Measurements from ENCODE around the gene TAF1C.
"Not testable (repeated sequence)": the region's sequence is repeated elsewhere in the genome, so short reads cannot be mapped to it uniquely, and the experiment has no call there.

The TAF1C gene

DNA sequence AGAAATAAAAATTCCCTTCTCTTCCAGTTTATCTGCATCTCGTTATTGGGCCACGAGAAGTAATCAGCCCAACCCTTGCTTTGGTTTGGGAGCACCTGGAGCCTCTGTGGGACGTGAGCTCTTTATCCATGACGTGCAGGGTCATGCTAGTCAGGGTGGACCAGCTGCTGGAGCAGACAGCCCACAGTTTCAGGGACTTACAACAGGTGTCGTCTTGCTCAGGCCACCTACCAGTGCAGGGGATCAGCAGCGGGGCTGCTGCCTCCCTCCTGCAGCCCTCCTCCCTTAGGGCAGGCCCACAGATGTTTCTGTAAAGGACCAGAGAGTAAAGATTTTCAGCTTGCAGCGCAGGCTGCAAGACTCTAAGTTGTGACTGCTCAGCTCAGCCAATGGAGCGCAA is 21.0 kb upstream of the TAF1C start:
- DNase-seq (ENCODE audit: low read depth): no peak

DNA sequence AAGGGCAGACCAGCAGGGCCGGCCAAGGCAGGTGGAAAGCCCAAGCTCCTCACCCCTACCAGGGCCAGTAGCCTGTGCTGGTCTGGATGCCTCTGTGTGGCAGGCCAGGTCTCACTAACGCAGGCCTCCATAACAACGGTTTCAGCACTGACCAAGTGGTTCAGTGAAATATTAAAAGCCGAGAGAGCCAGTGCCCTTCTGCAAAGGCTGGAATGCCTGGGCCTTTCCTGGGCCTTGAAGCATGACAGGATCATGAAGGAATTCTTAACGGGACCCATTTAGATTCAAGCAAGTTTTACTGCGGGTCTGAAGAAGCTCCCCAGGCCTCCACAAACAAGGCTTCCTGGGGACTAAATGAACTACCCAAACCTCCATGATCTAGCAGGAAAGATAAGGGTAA is 20.4 kb upstream of the TAF1C start:
- DNase-seq (ENCODE audit: low read depth): no peak

DNA sequence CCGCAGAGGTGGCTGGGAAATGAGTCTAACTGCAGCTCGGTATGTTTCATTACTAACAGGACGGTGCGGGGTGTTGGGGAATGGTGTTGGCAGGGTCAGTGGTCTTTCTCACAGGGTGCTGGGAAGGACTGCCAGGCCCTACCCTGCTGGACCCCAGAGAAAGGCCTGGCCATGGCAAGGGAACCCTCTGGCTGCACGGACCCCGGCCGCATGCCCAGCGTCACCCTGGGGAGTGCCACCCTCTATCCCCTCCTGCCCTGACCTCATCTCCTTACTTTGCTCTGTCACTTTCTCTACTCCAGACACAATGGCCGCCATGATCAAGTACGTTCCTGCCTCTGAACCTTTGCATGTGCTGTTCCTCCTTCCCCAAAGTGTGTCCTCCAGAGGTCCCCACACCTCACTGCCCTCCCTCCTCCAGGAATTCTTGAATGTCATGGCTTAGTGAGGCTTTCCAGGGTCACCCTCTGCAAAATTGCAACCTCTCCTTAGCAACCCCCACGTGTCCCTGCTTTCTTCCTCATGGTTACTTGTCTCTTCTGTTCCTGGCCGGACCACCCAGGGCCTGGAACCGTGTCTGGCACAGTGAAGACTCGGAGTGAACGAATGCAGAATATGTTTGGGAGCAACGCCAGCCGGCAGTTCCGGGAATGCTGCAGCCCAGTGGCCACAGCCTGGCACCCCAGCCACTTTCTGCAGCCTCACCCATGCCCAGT is 19.3 kb upstream of the TAF1C start:
- no peak for DNase-seq (ENCODE audit: low read depth)

DNA sequence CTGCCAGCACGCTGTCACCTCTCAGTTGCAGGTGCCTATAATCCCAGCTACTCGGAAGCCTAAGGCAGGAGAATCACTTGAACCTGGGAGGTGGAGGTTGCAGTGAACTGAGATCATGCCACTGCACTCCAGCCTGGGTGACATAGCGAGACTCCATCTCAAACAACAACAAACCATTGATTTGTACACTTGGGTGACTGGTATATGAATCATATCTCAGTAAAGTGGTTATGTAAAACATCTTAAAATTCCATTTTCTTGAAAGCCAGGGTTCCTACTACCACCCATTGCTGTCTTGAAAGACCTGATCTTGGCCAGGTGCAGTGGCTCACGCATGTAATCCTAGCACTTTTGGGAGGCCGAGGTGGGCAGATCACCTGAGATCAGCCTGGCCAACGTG is 18.3 kb upstream of the TAF1C start:
- DNase-seq (ENCODE audit: low read depth): not testable (repeated sequence)

DNA sequence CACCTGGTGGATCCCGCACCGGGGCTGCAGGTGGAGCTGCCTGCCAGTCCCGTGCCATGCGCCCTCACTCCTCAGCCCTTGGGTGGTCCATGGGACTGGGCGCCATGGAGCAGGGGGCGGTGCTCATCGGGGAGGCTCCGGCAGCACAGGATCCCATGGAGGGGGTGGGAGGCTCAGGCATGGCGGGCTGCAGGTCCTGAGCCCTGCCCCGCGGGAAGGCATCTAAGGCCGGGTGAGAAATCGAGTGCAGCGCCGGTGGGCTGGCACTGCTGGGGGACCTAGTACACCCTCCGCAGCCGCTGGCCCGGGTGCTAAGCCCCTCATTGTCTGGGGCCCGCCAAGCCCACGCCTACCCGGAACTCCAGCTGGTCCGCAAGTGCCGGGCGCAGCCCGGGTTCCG is 17.7 kb upstream of the TAF1C start:
- not testable (repeated sequence) for DNase-seq (ENCODE audit: low read depth)

DNA sequence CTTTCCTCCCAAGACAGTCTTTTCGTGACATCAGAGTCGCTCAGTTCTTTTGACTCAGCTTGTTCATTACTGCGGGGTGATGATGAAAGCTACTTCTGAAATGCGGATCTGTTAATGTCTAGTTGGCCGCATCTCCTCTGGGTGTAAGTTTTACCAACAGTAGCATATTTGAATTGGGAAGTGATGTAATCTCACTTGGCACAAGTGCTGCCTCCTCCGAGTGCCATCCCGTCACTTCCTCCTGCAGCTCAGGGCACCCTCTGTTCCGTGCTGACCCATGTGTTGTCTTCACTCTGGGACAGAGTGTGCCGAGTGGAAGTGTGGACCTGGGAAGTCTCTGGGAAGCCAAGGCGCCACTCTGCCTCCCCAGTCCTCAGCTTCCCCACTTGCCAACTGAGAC is 13.0 kb upstream of the TAF1C start:
- DNase-seq (ENCODE audit: low read depth): no peak

DNA sequence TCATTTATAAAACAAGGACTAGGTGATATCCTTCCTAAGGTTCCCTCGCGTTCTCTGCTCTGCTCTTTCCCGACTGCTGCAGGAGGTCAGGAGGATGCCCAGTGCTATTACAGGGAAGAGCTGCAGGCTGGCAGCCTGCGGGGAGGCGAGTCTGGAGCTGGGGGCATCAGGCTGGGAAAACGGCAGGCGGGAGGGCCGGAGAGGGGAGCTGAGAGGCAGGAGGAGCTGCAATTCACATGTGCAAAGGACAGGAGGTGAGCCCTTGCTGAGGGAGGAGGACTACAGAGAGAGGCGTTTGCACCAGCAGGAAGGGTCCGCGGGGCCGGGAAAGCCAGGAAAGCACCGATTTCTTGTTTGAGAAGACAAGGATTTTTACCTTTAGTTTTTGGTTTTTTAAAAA is 12.2 kb upstream of the TAF1C start:
- DNase-seq (ENCODE audit: low read depth): no peak

DNA sequence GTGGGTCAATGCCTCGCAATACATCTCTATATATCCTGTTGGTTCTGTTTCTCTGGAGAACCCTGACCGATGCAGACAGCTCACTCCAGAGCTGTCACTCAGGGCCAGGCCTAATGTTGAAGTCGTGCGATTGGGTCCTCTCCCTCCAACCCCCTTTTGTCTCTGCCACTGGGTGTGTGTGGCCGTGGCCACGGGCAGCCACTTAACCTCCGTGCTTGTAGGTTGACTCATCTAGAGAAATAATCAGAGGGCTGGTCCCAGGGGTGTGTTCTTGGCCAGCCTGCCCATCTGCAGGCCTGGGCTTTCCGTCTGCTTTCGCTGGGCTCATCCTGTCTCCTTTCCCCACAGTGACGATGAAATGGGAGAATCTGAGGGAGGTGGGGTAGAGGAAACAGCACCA is 11.5 kb upstream of the TAF1C start:
- no peak for DNase-seq (ENCODE audit: low read depth)

DNA sequence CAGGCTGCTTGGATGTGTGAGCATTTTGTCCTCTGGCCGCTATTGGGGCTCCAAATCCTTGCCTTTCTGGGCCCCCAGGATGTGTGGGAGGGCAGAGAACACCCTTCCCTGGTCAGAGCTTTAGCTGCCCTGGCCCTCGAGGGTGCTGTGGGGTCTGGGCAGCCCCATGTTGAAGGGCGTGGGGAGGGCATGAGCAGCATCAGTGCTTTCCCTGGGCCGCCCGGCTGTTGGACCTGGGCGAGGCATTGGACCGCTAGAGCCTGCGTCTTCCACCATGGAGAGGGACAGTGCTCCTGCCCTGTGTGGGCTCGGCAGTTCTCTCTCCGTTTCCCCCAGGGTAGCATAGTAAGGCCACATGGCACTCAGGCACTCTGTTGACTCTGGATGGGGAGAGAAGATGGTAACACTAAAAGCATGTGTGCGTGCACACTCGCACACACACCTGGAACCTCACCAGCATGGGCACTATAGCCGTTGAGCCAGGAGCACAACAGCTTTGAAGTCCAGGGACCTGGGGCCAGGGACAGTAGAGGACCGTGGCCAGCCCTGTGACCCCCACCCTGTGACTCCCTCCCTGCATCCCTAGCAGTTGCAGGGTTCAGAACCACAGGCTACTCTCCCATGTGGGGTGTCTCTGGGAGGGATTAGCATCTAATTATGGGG is 10.7 kb upstream of the TAF1C start:
- DNase-seq (ENCODE audit: low read depth): no peak

DNA sequence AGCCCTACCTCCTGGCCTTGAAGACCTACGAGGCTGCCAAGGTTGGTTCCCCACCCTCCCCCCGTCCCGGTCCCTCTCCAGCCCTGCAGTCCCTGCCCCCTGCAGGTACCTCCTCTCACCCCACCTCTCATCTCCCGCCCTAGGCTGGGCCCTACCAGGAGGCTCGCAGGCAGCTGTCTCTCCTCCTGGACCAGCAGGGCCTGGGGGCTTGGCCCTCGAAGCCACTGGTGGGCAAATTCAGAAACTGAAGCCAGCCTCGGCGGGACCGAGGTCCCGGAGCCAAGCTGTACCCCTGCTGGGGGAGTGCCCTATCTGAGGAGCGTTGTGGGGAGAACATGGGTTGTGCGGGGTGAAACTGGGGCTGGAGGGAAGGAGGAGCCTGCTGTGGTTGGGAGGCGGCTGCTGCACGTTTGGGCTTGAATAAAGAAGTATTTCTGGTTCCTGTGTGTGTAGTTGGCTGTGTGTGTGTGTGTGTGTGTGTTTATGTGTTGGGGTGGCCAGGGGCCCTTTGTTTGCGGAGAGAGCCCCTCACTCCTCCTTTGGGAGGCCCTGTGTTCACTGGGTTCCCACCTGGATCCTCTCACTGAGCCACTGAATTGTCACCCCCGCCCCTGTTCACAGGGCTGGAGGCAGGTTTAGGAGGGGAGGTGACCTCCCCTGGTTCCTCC is 10.0 kb upstream of the TAF1C start:
- no peak for DNase-seq (ENCODE audit: low read depth)

DNA sequence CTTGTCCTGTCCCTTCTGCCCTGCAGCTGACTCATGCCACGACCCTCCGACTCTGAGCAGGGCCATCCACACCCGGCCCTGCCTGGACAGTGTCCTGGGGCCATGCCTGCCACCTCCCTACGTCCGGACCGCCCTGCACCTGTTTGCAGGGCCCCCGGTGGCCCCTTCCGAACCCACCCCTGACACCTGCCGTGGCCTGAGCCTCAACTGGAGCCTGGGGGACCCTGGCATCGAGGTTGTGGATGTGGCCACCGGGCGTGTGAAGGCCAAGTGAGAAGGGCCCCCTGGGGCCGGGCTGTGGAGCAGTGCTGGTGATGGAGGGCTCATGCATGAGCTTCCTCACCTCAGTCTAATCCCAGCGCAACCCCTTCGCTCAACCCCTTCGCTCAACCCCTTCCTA is 9.2 kb upstream of the TAF1C start:
- DNase-seq (ENCODE audit: low read depth): no peak

DNA sequence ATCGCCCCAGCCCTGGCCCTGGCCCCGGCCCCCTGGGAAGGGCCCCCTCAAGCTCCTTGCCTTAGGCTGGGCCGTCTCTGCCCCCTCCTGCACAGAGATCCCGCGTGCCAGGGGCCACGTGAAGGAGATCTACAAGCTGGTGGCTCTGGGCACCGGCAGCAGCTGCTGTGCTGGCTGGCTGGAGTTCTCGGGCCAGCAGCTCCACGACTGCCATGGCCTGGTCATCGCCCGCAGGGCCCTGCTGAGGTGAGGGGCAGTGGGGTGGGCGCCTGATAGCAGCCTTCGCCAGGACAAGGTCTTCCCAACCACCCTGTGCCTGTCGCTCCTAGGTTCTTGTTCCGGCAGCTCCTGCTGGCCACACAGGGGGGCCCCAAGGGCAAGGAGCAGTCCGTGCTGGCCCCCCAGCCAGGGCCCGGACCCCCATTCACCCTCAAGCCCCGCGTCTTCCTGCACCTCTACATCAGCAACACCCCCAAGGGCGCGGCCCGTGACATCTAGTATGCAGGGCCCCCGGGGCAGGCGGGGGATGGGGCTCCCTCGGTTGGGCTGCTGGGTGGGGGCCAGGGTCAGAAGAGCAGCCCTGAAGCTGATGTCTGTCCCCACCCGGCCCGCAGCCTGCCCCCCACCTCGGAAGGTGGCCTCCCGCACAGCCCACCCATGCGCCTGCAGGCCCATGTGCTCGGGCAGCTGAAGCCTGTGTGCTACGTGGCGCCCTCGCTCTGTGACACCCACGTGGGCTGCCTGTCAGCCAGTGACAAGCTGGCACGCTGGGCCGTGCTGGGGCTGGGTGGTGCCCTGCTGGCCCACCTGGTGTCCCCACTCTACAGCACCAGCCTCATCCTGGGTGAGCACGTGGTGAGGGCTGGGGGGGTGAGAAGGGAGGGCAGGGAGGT is 8.6 kb upstream of the TAF1C start:
- DNase-seq (ENCODE audit: low read depth): no peak

DNA sequence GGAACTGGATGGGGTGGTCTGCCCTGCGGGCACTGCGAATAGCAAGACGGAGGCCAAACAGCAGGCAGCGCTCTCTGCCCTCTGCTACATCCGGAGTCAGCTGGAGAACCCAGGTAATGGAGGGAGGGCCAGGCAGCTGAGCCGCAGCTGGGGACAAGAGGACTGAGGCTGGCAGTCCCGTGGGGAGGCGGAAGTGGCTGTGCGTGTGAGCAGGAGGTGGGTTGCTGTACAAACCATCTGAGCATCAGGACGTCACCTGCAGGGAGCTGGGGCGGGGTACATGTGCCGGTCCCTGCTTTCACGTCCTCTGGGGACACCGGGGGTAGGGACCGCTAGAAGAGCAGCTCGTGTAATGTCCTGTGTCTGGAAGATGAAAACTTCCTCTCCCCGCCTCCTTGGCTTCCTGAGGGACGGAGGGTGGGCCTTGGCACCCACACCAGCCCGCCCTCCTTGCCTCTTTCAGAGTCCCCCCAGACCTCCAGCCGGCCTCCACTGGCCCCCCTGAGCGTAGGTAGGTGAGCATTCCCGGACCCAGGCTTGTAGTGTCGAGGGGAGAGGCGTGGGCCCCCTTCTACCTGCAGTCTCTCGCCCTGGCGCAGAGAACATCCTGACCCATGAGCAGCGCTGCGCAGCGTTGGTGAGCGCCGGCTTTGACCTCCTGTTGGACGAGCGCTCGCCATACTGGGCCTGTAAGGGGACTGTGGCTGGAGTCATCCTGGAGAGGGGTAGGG is 7.8 kb upstream of the TAF1C start:
- peak; percentile 26 for DNase-seq (ENCODE audit: low read depth)

DNA sequence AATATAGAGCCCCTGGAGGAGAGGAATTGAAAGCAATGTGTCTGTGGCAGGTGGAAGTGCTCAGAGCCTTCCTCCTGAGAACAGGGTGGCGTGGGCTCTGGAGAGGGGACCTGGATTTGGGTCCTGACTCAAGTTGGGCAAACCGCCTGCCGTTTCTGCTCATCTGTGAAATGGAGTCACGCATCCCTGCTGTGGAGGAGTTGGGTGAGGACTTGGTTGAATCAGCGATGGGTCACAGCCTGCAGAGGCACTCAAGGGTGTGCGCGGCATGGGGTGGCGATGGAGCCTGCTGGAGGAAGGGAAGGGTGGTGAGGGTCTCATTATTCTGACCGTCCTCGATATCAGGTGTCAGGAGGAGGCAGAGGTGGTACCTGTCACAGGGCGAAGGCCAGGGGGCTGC is 7.2 kb upstream of the TAF1C start:
- no peak for DNase-seq (ENCODE audit: low read depth)

DNA sequence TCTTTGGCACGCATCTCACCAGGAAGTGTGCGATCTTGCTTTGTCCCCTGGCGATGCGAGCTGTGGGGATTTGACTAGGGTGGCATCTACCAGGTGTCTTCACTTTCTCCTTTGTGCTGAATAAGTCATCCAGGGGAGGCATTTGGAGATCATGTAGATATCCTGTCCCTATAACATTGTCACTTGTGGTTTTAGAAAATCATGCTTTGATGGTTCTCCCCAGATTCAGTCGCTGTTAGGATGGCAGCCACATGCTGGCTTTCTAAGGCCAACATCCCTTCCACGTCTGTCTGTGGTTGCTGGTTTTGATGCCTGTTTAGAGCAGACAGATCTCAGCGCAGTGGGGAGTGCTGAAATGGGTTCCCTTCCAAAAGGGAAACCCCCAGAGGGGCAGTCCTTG is 6.6 kb upstream of the TAF1C start:
- DNase-seq (ENCODE audit: low read depth): no peak

DNA sequence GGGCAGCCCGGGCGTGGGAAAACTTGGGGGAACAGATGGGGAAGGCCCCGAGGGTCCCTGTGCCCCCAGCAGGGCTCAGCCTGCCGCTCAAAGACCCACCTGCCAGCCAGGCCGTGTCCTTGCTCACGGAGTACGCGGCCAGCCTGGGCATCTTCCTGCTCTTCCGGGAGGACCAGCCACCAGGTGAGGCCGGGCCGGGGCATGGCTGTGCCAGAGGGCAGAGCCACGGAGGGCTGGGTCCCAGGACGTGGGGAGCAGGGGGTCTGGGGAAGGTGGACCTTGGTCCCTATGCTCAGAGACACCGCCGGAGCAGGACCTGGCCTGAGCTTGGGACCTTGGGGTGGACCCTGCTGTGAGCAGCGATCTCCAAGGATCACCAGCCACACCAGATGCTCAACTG is 4.6 kb upstream of the TAF1C start:
- no peak for DNase-seq (ENCODE audit: low read depth)

DNA sequence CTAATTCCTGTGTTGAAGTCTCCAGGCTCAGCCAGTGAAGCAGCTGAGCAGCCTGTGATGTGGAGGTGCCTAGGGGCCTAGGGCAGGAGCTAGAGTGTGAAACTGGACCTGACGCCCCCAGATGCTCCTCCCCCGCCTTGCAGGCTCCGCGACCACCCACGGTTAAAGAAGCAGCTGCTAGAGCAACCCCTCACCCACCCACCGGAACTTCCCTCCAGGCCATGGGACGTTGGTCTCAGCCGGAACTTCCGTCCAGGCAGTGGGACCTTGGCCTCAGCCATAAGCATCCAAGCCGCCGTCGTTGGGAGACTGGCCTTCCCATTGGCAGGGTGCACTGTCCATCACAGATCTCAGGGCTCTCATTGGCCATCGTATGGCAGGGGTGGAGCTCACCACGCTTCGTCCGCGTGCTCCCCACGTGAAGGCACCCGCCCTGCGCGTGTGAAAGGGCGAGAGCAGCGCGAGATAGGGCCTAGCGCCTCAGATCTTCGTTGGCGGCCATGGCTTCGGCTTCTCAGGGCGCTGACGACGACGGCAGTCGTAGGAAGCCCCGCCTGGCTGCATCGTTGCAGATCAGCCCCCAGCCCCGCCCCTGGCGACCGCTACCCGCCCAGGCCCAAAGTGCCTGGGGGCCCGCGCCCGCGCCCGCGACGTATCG is 4.0 kb upstream of the TAF1C start, which contains the start of gene ADAD2:
Gene ADAD2 (plus strand): TSS at position 427 of the 658 bp plus-strand sequence. CDS start 74 bp downstream, at position 501.
- no peak for DNase-seq (ENCODE audit: low read depth)

DNA sequence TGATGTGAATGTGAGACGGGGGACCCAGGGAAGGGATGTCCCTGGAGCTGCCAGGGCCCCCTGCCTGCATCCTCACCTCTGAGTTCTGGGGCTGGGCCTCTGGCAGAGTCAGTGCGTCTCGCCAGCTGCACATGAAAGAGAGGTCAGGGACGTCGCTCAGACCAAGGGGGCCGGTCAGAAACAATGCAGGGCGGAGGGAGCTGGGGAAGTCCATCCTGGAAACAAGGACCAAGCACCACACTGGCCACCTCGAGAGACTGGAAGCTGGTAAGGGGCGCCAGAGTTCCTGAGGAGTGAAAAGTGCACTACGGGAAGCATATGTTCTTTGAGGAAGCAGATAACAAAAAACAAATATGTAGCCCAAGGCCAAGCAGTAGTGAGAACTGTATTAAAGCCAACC is 2.1 kb downstream of the TAF1C start:
- DNase-seq (ENCODE audit: low read depth): no peak

DNA sequence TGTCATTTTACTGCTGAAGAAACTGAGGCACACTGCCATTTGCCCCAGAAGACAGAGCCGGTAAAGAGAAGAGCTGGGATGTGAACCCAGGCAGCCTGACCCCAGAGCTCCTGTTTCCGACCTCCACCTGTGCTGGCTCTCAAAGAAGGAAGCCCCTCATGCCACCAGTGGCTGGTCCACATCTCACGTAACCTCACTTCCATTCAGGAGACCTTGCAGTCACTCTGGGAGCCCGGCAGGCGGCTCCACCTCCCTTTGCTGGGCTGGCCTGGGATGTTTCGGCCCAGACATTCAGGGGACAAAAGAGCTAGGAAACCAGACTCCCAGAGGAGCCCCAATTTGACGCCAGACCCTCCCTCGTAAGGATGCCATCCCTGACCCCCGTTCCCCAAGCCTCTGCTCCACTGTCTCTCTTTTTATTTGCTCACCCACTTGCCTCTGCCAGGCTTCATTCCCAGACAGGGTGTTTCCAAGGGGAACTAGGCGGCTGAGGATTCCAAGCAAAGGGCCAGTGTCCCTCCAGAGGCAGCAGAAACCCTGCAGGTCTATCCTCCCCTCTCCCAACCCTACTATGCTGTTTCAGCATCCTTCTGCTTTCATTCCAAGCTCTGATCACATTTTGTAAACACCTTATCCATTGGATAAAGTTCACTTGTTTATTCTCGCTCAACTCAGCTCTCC is 2.8 kb downstream of the TAF1C start:
- no peak for DNase-seq (ENCODE audit: low read depth)

DNA sequence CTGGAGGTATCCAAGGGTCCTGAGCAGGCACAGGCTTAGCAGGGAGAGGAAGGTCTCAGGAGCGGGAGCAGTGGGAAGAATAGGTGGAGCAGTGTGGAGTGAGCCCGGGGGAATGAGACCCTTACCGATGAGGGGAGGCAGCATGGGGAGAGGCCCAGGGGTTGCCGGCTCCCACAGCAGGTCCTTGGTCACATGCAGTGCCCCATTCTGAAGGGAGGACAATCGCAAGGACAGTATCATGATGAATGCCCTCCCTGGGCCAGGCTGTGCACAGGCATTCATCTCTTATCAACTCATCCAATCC is 3.3 kb downstream of the TAF1C start:
- DNase-seq (ENCODE audit: low read depth): no peak

All from stimulated activated CD4-positive, alpha-beta T cell treated with anti-CD3 and anti-CD28 coated beads, Interleukin-2, amount 100 ng/mL, for 4 hours (primary cell).